SK-N-SH treated with all-trans-retinoic acid at 6 μM for 48 hours (cell line): ENCODE data around the gene EPB42.

Source experiments
- ATAC-seq: fragments of 200-7000 bp; cut with Tn5 transposase; 3 replicates; pipeline ENCODE4 v1.9.1; 2020; ENCODE audit warnings: mild to moderate bottlenecking, moderate library complexity
- ARNTL ChIP-seq: fragments of 450-650 bp; formaldehyde crosslinking; IDR thresholded peaks from 2 replicates; pipeline ENCODE4 v1.5.0; 2020; ENCODE audit warnings: low read depth, mild to moderate bottlenecking, moderate library complexity, borderline replicate concordance
- BACH2 ChIP-seq: fragments of 250-450 bp; sonication (Bioruptor Pico); IDR thresholded peaks from 2 replicates; pipeline ENCODE4 v1.9.0; 2021; ENCODE audit warnings: mild to moderate bottlenecking, borderline replicate concordance
- CSDC2 ChIP-seq: fragments of 250-450 bp; sonication (Bioruptor Pico); IDR thresholded peaks from 2 replicates; pipeline ENCODE4 v1.5.0; 2020; ENCODE audit warnings: mild to moderate bottlenecking, moderate library complexity
- ESRRG ChIP-seq: fragments of 250-450 bp; sonication (Bioruptor Pico); IDR thresholded peaks from 2 replicates; pipeline ENCODE4 v1.6.1; 2021; ENCODE audit warnings: mild to moderate bottlenecking
- GLIS3 ChIP-seq: fragments of 250-450 bp; sonication (Bioruptor Pico); IDR thresholded peaks from 2 replicates; pipeline ENCODE4 v1.5.0; 2020; ENCODE audit warnings: mild to moderate bottlenecking, moderate library complexity
- ISL1 ChIP-seq: fragments of 250-450 bp; sonication (Bioruptor Pico); IDR thresholded peaks from 2 replicates; pipeline ENCODE4 v2.1.2; 2022; ENCODE audit warnings: mild to moderate bottlenecking, moderate library complexity
- PPARA ChIP-seq: fragments of 250-450 bp; sonication (Bioruptor Pico); IDR thresholded peaks from 2 replicates; pipeline ENCODE4 v1.5.0; 2020; ENCODE audit warnings: mild to moderate bottlenecking, borderline replicate concordance
- RARB ChIP-seq: fragments of 250-450 bp; sonication (Bioruptor Pico); IDR thresholded peaks from 2 replicates; pipeline ENCODE4 v1.8.0; 2021; ENCODE audit warnings: mild to moderate bottlenecking, moderate library complexity
- SNAI2 ChIP-seq: fragments of 250-450 bp; sonication (Bioruptor Pico); IDR thresholded peaks from 2 replicates; pipeline ENCODE4 v1.5.0; 2020; ENCODE audit warnings: mild to moderate bottlenecking, moderate library complexity
- TCF4 ChIP-seq: fragments of 250-450 bp; sonication (Bioruptor Pico); IDR thresholded peaks from 2 replicates; pipeline ENCODE4 v1.8.0; 2021; ENCODE audit warnings: mild to moderate bottlenecking, moderate library complexity, borderline replicate concordance
- TOX ChIP-seq: fragments of 250-450 bp; sonication (Bioruptor Pico); IDR thresholded peaks from 2 replicates; pipeline ENCODE4 v1.8.0; 2021; ENCODE audit warnings: mild to moderate bottlenecking, moderate library complexity, borderline replicate concordance
- ZC3H10 ChIP-seq: fragments of 250-450 bp; sonication (Bioruptor Pico); IDR thresholded peaks from 2 replicates; pipeline ENCODE4 v1.5.1; 2021; ENCODE audit warnings: mild to moderate bottlenecking, moderate library complexity
- ZFP3 ChIP-seq: fragments of 250-450 bp; sonication (Bioruptor Pico); IDR thresholded peaks from 2 replicates; pipeline ENCODE4 v1.5.0; 2020; ENCODE audit warnings: mild to moderate bottlenecking, moderate library complexity
- ZNF565 ChIP-seq: fragments of 450-650 bp; formaldehyde crosslinking; conservative IDR thresholded peaks from 2 replicates; pipeline ENCODE4 v1.5.0; 2020; ENCODE audit warnings: low read depth, mild to moderate bottlenecking, moderate library complexity
- ZNF70 ChIP-seq: fragments of 450-650 bp; formaldehyde crosslinking; IDR thresholded peaks from 2 replicates; pipeline ENCODE4 v1.5.0; 2020; ENCODE audit warnings: mild to moderate bottlenecking, moderate library complexity
- ZNF8 ChIP-seq: fragments of 450-650 bp; formaldehyde crosslinking; IDR thresholded peaks from 2 replicates; pipeline ENCODE4 v1.5.0; 2020; ENCODE audit warnings: mild to moderate bottlenecking, moderate library complexity
- TF ChIP-seq, protein P1 (sequence below): fragments of 250-450 bp; sonication (Bioruptor Pico); IDR thresholded peaks from 2 replicates; pipeline ENCODE4 v1.8.0; 2021; ENCODE audit warnings: low read depth, mild to moderate bottlenecking, moderate library complexity, borderline replicate concordance
- TF ChIP-seq, protein P2 (sequence below): fragments of 250-450 bp; sonication (Bioruptor Pico); IDR thresholded peaks from 2 replicates; pipeline ENCODE4 v1.8.0; 2020; ENCODE audit warnings: mild to moderate bottlenecking, moderate library complexity, borderline replicate concordance
- TF ChIP-seq, protein P3 (sequence below): fragments of 250-450 bp; sonication (Bioruptor Pico); IDR thresholded peaks from 2 replicates; pipeline ENCODE4 v1.5.1; 2021; ENCODE audit warnings: mild to moderate bottlenecking, moderate library complexity
- TF ChIP-seq, protein P4 (sequence below): fragments of 250-450 bp; sonication (Bioruptor Pico); IDR thresholded peaks from 2 replicates; pipeline ENCODE4 v1.5.1; 2020; ENCODE audit warnings: low read depth, mild to moderate bottlenecking, moderate library complexity
- TF ChIP-seq, protein P5 (sequence below): fragments of 250-450 bp; sonication (Bioruptor Pico); IDR thresholded peaks from 2 replicates; pipeline ENCODE4 v1.5.0; 2020; ENCODE audit warnings: mild to moderate bottlenecking, moderate library complexity

The EPB42 gene

GRCh38 chr15:43232289-43232874 is 11.6 kb upstream of the EPB42 start:
- TF ChIP-seq, protein P1, sequence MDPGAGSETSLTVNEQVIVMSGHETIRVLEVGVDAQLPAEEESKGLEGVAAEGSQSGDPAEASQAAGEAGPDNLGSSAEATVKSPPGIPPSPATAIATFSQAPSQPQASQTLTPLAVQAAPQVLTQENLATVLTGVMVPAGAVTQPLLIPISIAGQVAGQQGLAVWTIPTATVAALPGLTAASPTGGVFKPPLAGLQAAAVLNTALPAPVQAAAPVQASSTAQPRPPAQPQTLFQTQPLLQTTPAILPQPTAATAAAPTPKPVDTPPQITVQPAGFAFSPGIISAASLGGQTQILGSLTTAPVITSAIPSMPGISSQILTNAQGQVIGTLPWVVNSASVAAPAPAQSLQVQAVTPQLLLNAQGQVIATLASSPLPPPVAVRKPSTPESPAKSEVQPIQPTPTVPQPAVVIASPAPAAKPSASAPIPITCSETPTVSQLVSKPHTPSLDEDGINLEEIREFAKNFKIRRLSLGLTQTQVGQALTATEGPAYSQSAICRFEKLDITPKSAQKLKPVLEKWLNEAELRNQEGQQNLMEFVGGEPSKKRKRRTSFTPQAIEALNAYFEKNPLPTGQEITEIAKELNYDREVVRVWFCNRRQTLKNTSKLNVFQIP (CRISPR knock-in tag), result no peak
- TF ChIP-seq CSDC2 (CRISPR knock-in tag) (no peak), BACH2 (CRISPR knock-in tag) (no peak), ZC3H10 (CRISPR knock-in tag) (no peak), ARNTL (no peak), ESRRG (CRISPR knock-in tag) (no peak), ZNF70 (no peak)
- no peak for ATAC-seq

DNA sequence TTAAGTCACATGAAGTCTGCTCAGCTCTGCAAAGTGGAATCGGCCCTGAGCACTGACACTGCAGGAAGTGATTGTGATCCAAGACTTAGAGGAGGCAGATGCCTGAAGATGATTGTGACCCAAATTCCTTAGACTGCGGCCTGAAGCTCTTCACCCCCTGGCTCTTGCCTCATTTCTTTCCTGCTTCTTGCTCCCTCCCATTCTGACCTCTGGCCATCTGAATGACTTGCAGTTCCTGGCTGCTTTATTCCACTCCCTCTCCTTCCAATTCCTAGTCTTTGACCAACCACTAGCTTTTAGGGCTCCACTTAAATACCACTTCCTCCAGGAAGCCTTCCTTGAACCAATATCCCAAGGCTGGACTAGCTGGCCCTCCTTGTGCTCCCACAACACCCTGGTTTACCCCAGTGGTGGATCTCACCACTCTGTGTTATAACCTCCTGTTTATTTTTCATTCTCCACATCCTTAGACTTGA is 9.9 kb upstream of the EPB42 start:
- no peak for TF ChIP-seq ESRRG (CRISPR knock-in tag)
- TF ChIP-seq, protein P2, sequence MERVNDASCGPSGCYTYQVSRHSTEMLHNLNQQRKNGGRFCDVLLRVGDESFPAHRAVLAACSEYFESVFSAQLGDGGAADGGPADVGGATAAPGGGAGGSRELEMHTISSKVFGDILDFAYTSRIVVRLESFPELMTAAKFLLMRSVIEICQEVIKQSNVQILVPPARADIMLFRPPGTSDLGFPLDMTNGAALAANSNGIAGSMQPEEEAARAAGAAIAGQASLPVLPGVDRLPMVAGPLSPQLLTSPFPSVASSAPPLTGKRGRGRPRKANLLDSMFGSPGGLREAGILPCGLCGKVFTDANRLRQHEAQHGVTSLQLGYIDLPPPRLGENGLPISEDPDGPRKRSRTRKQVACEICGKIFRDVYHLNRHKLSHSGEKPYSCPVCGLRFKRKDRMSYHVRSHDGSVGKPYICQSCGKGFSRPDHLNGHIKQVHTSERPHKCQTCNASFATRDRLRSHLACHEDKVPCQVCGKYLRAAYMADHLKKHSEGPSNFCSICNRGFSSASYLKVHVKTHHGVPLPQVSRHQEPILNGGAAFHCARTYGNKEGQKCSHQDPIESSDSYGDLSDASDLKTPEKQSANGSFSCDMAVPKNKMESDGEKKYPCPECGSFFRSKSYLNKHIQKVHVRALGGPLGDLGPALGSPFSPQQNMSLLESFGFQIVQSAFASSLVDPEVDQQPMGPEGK (CRISPR knock-in tag), result no peak
- TF ChIP-seq BACH2 (CRISPR knock-in tag), result no peak
- no peak for TF ChIP-seq ZFP3 (CRISPR knock-in tag)
- TF ChIP-seq ZNF8 (CRISPR knock-in tag), result no peak
- no peak for TF ChIP-seq GLIS3 (CRISPR knock-in tag)
- TF ChIP-seq, protein P3, sequence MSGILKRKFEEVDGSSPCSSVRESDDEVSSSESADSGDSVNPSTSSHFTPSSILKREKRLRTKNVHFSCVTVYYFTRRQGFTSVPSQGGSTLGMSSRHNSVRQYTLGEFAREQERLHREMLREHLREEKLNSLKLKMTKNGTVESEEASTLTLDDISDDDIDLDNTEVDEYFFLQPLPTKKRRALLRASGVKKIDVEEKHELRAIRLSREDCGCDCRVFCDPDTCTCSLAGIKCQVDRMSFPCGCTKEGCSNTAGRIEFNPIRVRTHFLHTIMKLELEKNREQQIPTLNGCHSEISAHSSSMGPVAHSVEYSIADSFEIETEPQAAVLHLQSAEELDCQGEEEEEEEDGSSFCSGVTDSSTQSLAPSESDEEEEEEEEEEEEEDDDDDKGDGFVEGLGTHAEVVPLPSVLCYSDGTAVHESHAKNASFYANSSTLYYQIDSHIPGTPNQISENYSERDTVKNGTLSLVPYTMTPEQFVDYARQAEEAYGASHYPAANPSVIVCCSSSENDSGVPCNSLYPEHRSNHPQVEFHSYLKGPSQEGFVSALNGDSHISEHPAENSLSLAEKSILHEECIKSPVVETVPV, result no peak
- TF ChIP-seq ARNTL, result no peak
- no peak for TF ChIP-seq ISL1 (CRISPR knock-in tag)
- TF ChIP-seq TCF4 (CRISPR knock-in tag), result no peak
- no peak for TF ChIP-seq ZNF565 (CRISPR knock-in tag)
- TF ChIP-seq, protein P4, sequence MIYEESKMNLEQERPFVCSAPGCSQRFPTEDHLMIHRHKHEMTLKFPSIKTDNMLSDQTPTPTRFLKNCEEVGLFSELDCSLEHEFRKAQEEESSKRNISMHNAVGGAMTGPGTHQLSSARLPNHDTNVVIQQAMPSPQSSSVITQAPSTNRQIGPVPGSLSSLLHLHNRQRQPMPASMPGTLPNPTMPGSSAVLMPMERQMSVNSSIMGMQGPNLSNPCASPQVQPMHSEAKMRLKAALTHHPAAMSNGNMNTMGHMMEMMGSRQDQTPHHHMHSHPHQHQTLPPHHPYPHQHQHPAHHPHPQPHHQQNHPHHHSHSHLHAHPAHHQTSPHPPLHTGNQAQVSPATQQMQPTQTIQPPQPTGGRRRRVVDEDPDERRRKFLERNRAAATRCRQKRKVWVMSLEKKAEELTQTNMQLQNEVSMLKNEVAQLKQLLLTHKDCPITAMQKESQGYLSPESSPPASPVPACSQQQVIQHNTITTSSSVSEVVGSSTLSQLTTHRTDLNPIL (CRISPR knock-in tag), result no peak
- no peak for TF ChIP-seq PPARA (CRISPR knock-in tag)
- no peak for TF ChIP-seq RARB (CRISPR knock-in tag)
- TF ChIP-seq, protein P1 (CRISPR knock-in tag), result no peak
- TF ChIP-seq ZNF70, result no peak
- no peak for TF ChIP-seq SNAI2 (CRISPR knock-in tag)
- TF ChIP-seq CSDC2 (CRISPR knock-in tag), result no peak
- TF ChIP-seq TOX (CRISPR knock-in tag), result no peak
- TF ChIP-seq, protein P5, sequence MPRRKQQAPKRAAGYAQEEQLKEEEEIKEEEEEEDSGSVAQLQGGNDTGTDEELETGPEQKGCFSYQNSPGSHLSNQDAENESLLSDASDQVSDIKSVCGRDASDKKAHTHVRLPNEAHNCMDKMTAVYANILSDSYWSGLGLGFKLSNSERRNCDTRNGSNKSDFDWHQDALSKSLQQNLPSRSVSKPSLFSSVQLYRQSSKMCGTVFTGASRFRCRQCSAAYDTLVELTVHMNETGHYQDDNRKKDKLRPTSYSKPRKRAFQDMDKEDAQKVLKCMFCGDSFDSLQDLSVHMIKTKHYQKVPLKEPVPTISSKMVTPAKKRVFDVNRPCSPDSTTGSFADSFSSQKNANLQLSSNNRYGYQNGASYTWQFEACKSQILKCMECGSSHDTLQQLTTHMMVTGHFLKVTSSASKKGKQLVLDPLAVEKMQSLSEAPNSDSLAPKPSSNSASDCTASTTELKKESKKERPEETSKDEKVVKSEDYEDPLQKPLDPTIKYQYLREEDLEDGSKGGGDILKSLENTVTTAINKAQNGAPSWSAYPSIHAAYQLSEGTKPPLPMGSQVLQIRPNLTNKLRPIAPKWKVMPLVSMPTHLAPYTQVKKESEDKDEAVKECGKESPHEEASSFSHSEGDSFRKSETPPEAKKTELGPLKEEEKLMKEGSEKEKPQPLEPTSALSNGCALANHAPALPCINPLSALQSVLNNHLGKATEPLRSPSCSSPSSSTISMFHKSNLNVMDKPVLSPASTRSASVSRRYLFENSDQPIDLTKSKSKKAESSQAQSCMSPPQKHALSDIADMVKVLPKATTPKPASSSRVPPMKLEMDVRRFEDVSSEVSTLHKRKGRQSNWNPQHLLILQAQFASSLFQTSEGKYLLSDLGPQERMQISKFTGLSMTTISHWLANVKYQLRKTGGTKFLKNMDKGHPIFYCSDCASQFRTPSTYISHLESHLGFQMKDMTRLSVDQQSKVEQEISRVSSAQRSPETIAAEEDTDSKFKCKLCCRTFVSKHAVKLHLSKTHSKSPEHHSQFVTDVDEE, result no peak
- no peak for ATAC-seq
